Measurements from ENCODE around the gene GNAS-AS1. TPM values are rescaled to one million over a fixed set of nuclear protein-coding genes. Genes with fewer than 3 reads are reported as not detected.

Gene GNAS-AS1
- total RNA-seq, 3 donors from 2014 or later: 0.48 to 1.5 (median 0.98) TPM

DNA sequence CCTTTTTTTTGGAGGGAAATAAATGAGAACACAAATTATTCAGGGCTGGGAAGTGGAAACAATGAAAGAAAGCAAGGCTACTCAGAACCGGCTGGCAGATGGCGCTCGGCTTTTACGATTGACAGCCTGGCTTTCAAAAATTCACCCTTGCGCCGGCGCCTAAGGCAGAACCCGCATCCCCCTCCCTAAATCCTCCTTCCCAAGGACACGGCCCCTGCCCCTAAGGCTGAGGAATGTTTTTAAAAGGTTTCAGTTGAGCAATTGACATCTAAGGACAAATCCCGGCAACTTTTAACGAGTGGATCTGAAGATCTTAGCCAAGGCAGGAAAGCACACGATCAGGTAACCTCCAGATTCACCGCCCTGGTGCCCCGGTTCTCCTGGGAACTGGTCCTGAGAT, 18.1 kb upstream of the GNAS-AS1 start:
- H3K4me1 ChIP-seq: no peaks in the 10 kb centered on the region
- H3K4me3 ChIP-seq: no peak overlapping the region
- no peaks in the 10 kb centered on the region for H3K27me3 ChIP-seq
- intact Hi-C loops (cut with DNase I; ENCODE audit: low total_unique reads): loop anchor here (5.0 kb wide), 1 partner anchor 354 kb away; no protein-coding TSS in a partner anchor
- no peaks in the 10 kb centered on the region for H3K9me3 ChIP-seq
- H3K36me3 ChIP-seq: no peaks in the 10 kb centered on the region
- TF ChIP-seq POLR2A (IDR thresholded peaks at IDR 0.05) (no peak), CTCF (IDR thresholded peaks at IDR 0.05) (peak in 1 of 3 donors; percentile 11)
- no peak for DNase-seq (ENCODE audit: low spot score in 2 of 2)
- no peak overlapping the region for H3K27ac ChIP-seq

DNA sequence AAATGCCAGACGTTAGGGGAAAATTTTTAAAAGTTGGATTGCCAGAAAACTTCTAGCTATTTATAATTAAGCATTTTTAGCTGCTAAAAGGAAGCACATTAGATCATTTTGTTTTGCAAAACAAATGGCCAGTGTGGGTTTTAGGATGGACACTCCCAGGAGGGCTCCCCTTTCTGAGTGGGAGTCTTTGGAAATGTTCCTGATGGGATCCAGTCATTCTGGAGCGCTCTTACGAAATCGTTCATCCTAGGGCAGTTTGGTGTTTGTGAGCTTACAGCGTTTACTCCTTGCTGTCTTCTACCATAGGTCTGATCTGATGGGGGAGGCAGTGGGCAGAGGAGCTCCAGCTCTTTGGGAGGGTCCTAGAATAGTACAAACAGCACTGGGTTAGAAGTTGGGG, 16.5 kb upstream of the GNAS-AS1 start:
- TF ChIP-seq POLR2AphosphoS5 (IDR thresholded peaks at IDR 0.05): no peak
- TF ChIP-seq CTCF (IDR thresholded peaks at IDR 0.05): no peak
- no peak for TF ChIP-seq POLR2A (IDR thresholded peaks at IDR 0.05)
- no peaks in the 10 kb centered on the region for H3K9me3 ChIP-seq
- no peaks in the 10 kb centered on the region for H3K4me1 ChIP-seq
- H3K27ac ChIP-seq: no peak overlapping the region
- intact Hi-C loops (cut with DNase I; ENCODE audit: low total_unique reads): loop anchor here (5.0 kb wide), 1 partner anchor 355 kb away; no protein-coding TSS in a partner anchor
- DNase-seq (ENCODE audit: low spot score in 2 of 2): no peak
- H3K4me3 ChIP-seq: no peak overlapping the region
- no peaks in the 10 kb centered on the region for H3K27me3 ChIP-seq
- no peaks in the 10 kb centered on the region for H3K36me3 ChIP-seq

- Histone ChIP-seq H3K9me3 (no peaks in the 10 kb centered on the region), H3K36me3 (no peaks in the 10 kb centered on the region), H3K27me3 (no peaks in the 10 kb centered on the region), H3K27ac (no peak overlapping the region), H3K4me3 (no peak overlapping the region), H3K4me1 (no peaks in the 10 kb centered on the region)
- TF ChIP-seq CTCF (IDR thresholded peaks at IDR 0.05): no peak
- intact Hi-C loops (cut with DNase I; ENCODE audit: low total_unique reads): loop anchor here (5.0 kb wide), 1 partner anchor 356 kb away; no protein-coding TSS in a partner anchor
- no peak for DNase-seq (ENCODE audit: low spot score in 2 of 2)
Measured at GRCh38 chr20:58865843-58866242, 15.1 kb upstream of the GNAS-AS1 start.

GRCh38 chr20:58864346-58864745, 13.6 kb upstream of the GNAS-AS1 start:
- H3K4me3 ChIP-seq: no peak overlapping the region
- no peak overlapping the region for H3K27ac ChIP-seq
- H3K36me3 ChIP-seq: no peaks in the 10 kb centered on the region
- no peaks in the 10 kb centered on the region for H3K27me3 ChIP-seq
- TF ChIP-seq CTCF (IDR thresholded peaks at IDR 0.05) (no peak), POLR2A (IDR thresholded peaks at IDR 0.05) (no peak), POLR2AphosphoS5 (IDR thresholded peaks at IDR 0.05) (no peak)
- H3K4me1 ChIP-seq: no peaks in the 10 kb centered on the region
- H3K9me3 ChIP-seq: no peaks in the 10 kb centered on the region
- DNase-seq (ENCODE audit: low spot score in 2 of 2): no peak
- intact Hi-C loops (cut with DNase I; ENCODE audit: low total_unique reads): no loop called here

GRCh38 chr20:58863044-58863790, 12.5 kb upstream of the GNAS-AS1 start:
- Histone ChIP-seq H3K4me1 (no peaks in the 10 kb centered on the region), H3K9me3 (no peaks in the 10 kb centered on the region), H3K4me3 (no peak overlapping the region), H3K27me3 (no peaks in the 10 kb centered on the region), H3K27ac (no peak overlapping the region), H3K36me3 (no peaks in the 10 kb centered on the region)
- TF ChIP-seq CTCF (IDR thresholded peaks at IDR 0.05) (no peak), POLR2AphosphoS5 (IDR thresholded peaks at IDR 0.05) (no peak), POLR2A (IDR thresholded peaks at IDR 0.05) (no peak)
- intact Hi-C loops (cut with DNase I; ENCODE audit: low total_unique reads): no loop called here
- DNase-seq (ENCODE audit: low spot score in 2 of 2): no peak
